ENCODE measurements around the gene NFKBIL1.
"Not testable (repeated sequence)": the region's sequence is repeated elsewhere in the genome, so short reads cannot be mapped to it uniquely, and the experiment has no call there.

The NFKBIL1 gene

GRCh38 chr6:31588871-31589650, 41.7 kb downstream of the NFKBIL1 start:
- Histone ChIP-seq H3K27me3 (ENCODE audit: control insufficient read depth, insufficient read depth, low read length) (no peaks in the 10 kb centered on the region), H3K36me3 (ENCODE audit: control insufficient read depth, low read depth, low read length) (no peaks in the 10 kb centered on the region), H3K9ac (ENCODE audit: low read length) (no peak overlapping the region), H3K9me3 (ENCODE audit: control insufficient read depth, low read depth, low read length) (no peaks in the 10 kb centered on the region), H3K27ac (ENCODE audit: low read length) (no peak overlapping the region), H3K4me3 (ENCODE audit: low read length) (no peak overlapping the region), H3K4me1 (ENCODE audit: control insufficient read depth, low read depth, low read length) (no peaks in the 10 kb centered on the region)

GRCh38 chr6:31590691-31591090, 43.3 kb downstream of the NFKBIL1 start:
- H3K4me1 ChIP-seq (ENCODE audit: control insufficient read depth, low read depth, low read length); H3K27me3 ChIP-seq (ENCODE audit: control insufficient read depth, insufficient read depth, low read length); H3K9ac ChIP-seq (ENCODE audit: low read length); H3K36me3 ChIP-seq (ENCODE audit: control insufficient read depth, low read depth, low read length); H3K4me3 ChIP-seq (ENCODE audit: low read length); H3K9me3 ChIP-seq (ENCODE audit: control insufficient read depth, low read depth, low read length); H3K27ac ChIP-seq (ENCODE audit: low read length): not testable (repeated sequence)

- H3K36me3 ChIP-seq (ENCODE audit: control insufficient read depth, low read depth, low read length) = no peaks in the 10 kb centered on the region
- no peaks in the 10 kb centered on the region for H3K9me3 ChIP-seq (ENCODE audit: control insufficient read depth, low read depth, low read length)
- H3K27ac ChIP-seq (ENCODE audit: low read length) = no peak overlapping the region
- no peak overlapping the region for H3K4me3 ChIP-seq (ENCODE audit: low read length)
- H3K27me3 ChIP-seq (ENCODE audit: control insufficient read depth, insufficient read depth, low read length) = no peaks in the 10 kb centered on the region
- H3K4me1 ChIP-seq (ENCODE audit: control insufficient read depth, low read depth, low read length) = no peaks in the 10 kb centered on the region
- no peak overlapping the region for H3K9ac ChIP-seq (ENCODE audit: low read length)
Observed at GRCh38 chr6:31592396-31592771, 45.0 kb downstream of the NFKBIL1 start.

- Histone ChIP-seq H3K9ac (ENCODE audit: low read length) (no peak overlapping the region), H3K9me3 (ENCODE audit: control insufficient read depth, low read depth, low read length) (no peaks in the 10 kb centered on the region), H3K4me1 (ENCODE audit: control insufficient read depth, low read depth, low read length) (no peaks in the 10 kb centered on the region), H3K27ac (ENCODE audit: low read length) (no peak overlapping the region), H3K27me3 (ENCODE audit: control insufficient read depth, insufficient read depth, low read length) (no peaks in the 10 kb centered on the region), H3K4me3 (ENCODE audit: low read length) (no peak overlapping the region), H3K36me3 (ENCODE audit: control insufficient read depth, low read depth, low read length) (no peaks in the 10 kb centered on the region)
Observed at GRCh38 chr6:31597006-31597405, 49.6 kb downstream of the NFKBIL1 start.

GRCh38 chr6:31607317-31607716, 59.9 kb downstream of the NFKBIL1 start:
- no peak overlapping the region for H3K9ac ChIP-seq (ENCODE audit: low read length)
- no peaks in the 10 kb centered on the region for H3K4me1 ChIP-seq (ENCODE audit: control insufficient read depth, low read depth, low read length)
- no peaks in the 10 kb centered on the region for H3K36me3 ChIP-seq (ENCODE audit: control insufficient read depth, low read depth, low read length)
- H3K27me3 ChIP-seq (ENCODE audit: control insufficient read depth, insufficient read depth, low read length) = no peaks in the 10 kb centered on the region
- H3K4me3 ChIP-seq (ENCODE audit: low read length) = no peak overlapping the region
- no peak overlapping the region for H3K27ac ChIP-seq (ENCODE audit: low read length)
- no peaks in the 10 kb centered on the region for H3K9me3 ChIP-seq (ENCODE audit: control insufficient read depth, low read depth, low read length)
